Measurements from ENCODE around the gene PLLP.

The PLLP gene

DNA sequence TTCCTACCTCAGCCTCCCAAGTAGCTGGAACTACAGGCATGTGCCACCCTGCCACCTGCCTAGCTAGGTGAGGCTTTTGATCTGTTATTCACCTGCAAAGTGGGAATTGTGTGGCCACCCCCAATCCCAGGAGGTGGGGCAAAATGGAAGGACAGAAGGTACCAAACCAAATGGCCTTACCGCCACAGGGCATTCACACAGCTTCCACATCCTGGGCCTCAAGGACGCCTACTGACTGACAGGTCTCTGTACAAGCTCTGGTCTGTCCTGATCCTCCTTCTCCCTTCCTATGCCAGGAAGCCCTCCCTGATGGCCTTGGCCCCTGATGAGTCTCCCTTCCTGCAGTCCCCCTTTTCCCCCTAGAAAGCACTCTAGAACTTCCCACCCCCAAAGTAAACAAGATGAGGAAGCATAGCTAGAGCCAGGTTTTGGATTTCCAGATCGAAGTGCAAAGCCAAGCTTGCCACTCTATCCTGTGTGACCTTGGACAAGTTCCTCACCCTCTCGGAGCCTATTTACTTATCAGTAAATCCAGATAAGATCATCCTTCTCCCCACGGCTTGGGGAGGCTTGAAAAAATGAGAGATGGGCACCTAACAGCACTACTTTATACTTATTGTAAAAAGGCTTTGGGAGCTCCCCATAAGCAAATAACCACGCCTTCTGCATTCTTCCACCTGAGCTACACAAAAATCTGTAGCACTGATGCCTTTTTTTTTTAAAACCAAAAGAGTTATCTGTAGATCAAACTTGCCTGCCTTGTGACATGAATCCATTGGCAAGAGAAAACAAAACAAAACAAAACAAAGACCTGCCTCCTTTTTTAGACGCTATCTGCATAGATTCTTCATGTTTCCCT, 4.5 kb downstream of the PLLP start:
- TF ChIP-seq ESRRG (CRISPR knock-in tag; IDR thresholded peaks at IDR 0.05) = no peak
- no peak for TF ChIP-seq TCF4 (CRISPR knock-in tag; IDR thresholded peaks at IDR 0.05; ENCODE audit: borderline replicate concordance)
- no peak for TF ChIP-seq CSDC2 (CRISPR knock-in tag; IDR thresholded peaks at IDR 0.05)
- TF ChIP-seq RARB (CRISPR knock-in tag; IDR thresholded peaks at IDR 0.05) = no peak
- TF ChIP-seq TOX (CRISPR knock-in tag; IDR thresholded peaks at IDR 0.05; ENCODE audit: borderline replicate concordance) = no peak
- TF ChIP-seq ZNF70 (CRISPR knock-in tag; IDR thresholded peaks at IDR 0.05) = no peak
- TF ChIP-seq, protein P1, sequence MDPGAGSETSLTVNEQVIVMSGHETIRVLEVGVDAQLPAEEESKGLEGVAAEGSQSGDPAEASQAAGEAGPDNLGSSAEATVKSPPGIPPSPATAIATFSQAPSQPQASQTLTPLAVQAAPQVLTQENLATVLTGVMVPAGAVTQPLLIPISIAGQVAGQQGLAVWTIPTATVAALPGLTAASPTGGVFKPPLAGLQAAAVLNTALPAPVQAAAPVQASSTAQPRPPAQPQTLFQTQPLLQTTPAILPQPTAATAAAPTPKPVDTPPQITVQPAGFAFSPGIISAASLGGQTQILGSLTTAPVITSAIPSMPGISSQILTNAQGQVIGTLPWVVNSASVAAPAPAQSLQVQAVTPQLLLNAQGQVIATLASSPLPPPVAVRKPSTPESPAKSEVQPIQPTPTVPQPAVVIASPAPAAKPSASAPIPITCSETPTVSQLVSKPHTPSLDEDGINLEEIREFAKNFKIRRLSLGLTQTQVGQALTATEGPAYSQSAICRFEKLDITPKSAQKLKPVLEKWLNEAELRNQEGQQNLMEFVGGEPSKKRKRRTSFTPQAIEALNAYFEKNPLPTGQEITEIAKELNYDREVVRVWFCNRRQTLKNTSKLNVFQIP (CRISPR knock-in tag; IDR thresholded peaks at IDR 0.05; ENCODE audit: borderline replicate concordance, low read depth) = no peak
- no peak for TF ChIP-seq ZC3H10 (CRISPR knock-in tag; IDR thresholded peaks at IDR 0.05)
- TF ChIP-seq, protein P2, sequence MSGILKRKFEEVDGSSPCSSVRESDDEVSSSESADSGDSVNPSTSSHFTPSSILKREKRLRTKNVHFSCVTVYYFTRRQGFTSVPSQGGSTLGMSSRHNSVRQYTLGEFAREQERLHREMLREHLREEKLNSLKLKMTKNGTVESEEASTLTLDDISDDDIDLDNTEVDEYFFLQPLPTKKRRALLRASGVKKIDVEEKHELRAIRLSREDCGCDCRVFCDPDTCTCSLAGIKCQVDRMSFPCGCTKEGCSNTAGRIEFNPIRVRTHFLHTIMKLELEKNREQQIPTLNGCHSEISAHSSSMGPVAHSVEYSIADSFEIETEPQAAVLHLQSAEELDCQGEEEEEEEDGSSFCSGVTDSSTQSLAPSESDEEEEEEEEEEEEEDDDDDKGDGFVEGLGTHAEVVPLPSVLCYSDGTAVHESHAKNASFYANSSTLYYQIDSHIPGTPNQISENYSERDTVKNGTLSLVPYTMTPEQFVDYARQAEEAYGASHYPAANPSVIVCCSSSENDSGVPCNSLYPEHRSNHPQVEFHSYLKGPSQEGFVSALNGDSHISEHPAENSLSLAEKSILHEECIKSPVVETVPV (CRISPR knock-in tag; IDR thresholded peaks at IDR 0.05) = no peak
- no peak for TF ChIP-seq BACH2 (CRISPR knock-in tag; IDR thresholded peaks at IDR 0.05; ENCODE audit: borderline replicate concordance)
- TF ChIP-seq PPARA (CRISPR knock-in tag; IDR thresholded peaks at IDR 0.05; ENCODE audit: borderline replicate concordance) = no peak
- TF ChIP-seq, protein P3, sequence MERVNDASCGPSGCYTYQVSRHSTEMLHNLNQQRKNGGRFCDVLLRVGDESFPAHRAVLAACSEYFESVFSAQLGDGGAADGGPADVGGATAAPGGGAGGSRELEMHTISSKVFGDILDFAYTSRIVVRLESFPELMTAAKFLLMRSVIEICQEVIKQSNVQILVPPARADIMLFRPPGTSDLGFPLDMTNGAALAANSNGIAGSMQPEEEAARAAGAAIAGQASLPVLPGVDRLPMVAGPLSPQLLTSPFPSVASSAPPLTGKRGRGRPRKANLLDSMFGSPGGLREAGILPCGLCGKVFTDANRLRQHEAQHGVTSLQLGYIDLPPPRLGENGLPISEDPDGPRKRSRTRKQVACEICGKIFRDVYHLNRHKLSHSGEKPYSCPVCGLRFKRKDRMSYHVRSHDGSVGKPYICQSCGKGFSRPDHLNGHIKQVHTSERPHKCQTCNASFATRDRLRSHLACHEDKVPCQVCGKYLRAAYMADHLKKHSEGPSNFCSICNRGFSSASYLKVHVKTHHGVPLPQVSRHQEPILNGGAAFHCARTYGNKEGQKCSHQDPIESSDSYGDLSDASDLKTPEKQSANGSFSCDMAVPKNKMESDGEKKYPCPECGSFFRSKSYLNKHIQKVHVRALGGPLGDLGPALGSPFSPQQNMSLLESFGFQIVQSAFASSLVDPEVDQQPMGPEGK (CRISPR knock-in tag; IDR thresholded peaks at IDR 0.05; ENCODE audit: borderline replicate concordance) = no peak
- TF ChIP-seq, protein P4, sequence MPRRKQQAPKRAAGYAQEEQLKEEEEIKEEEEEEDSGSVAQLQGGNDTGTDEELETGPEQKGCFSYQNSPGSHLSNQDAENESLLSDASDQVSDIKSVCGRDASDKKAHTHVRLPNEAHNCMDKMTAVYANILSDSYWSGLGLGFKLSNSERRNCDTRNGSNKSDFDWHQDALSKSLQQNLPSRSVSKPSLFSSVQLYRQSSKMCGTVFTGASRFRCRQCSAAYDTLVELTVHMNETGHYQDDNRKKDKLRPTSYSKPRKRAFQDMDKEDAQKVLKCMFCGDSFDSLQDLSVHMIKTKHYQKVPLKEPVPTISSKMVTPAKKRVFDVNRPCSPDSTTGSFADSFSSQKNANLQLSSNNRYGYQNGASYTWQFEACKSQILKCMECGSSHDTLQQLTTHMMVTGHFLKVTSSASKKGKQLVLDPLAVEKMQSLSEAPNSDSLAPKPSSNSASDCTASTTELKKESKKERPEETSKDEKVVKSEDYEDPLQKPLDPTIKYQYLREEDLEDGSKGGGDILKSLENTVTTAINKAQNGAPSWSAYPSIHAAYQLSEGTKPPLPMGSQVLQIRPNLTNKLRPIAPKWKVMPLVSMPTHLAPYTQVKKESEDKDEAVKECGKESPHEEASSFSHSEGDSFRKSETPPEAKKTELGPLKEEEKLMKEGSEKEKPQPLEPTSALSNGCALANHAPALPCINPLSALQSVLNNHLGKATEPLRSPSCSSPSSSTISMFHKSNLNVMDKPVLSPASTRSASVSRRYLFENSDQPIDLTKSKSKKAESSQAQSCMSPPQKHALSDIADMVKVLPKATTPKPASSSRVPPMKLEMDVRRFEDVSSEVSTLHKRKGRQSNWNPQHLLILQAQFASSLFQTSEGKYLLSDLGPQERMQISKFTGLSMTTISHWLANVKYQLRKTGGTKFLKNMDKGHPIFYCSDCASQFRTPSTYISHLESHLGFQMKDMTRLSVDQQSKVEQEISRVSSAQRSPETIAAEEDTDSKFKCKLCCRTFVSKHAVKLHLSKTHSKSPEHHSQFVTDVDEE (CRISPR knock-in tag; IDR thresholded peaks at IDR 0.05) = no peak
- no peak for TF ChIP-seq ZNF565 (CRISPR knock-in tag; conservative IDR thresholded peaks at IDR 0.05; ENCODE audit: low read depth)
- no peak for TF ChIP-seq ARNTL (CRISPR knock-in tag; IDR thresholded peaks at IDR 0.05; ENCODE audit: borderline replicate concordance, low read depth)
- TF ChIP-seq OSR1 (CRISPR knock-in tag; IDR thresholded peaks at IDR 0.05) = no peak
- no peak for TF ChIP-seq CREB5 (CRISPR knock-in tag; IDR thresholded peaks at IDR 0.05; ENCODE audit: low read depth)
- no peak for TF ChIP-seq GLIS3 (CRISPR knock-in tag; IDR thresholded peaks at IDR 0.05)
- ATAC-seq = no peak

GRCh38 chr16:57278494-57278893, 6.0 kb downstream of the PLLP start:
- ATAC-seq = no peak
- no peak for TF ChIP-seq OSR1 (CRISPR knock-in tag; IDR thresholded peaks at IDR 0.05)
- TF ChIP-seq, protein P2 (CRISPR knock-in tag; IDR thresholded peaks at IDR 0.05) = no peak
- no peak for TF ChIP-seq BACH2 (CRISPR knock-in tag; IDR thresholded peaks at IDR 0.05; ENCODE audit: borderline replicate concordance)
- no peak for TF ChIP-seq ISL1 (CRISPR knock-in tag; IDR thresholded peaks at IDR 0.05)
- no peak for TF ChIP-seq SNAI2 (CRISPR knock-in tag; IDR thresholded peaks at IDR 0.05)
- TF ChIP-seq CREB5 (CRISPR knock-in tag; IDR thresholded peaks at IDR 0.05; ENCODE audit: low read depth) = no peak
- TF ChIP-seq CSDC2 (CRISPR knock-in tag; IDR thresholded peaks at IDR 0.05) = no peak
- TF ChIP-seq ESRRG (CRISPR knock-in tag; IDR thresholded peaks at IDR 0.05) = no peak
- TF ChIP-seq, protein P4 (CRISPR knock-in tag; IDR thresholded peaks at IDR 0.05) = no peak
- no peak for TF ChIP-seq ZC3H10 (CRISPR knock-in tag; IDR thresholded peaks at IDR 0.05)
- no peak for TF ChIP-seq ZNF8 (CRISPR knock-in tag; IDR thresholded peaks at IDR 0.05)
- TF ChIP-seq ARNTL (CRISPR knock-in tag; IDR thresholded peaks at IDR 0.05; ENCODE audit: borderline replicate concordance, low read depth) = no peak
- TF ChIP-seq ZFP30 (CRISPR knock-in tag; IDR thresholded peaks at IDR 0.05) = no peak
- no peak for TF ChIP-seq TOX (CRISPR knock-in tag; IDR thresholded peaks at IDR 0.05; ENCODE audit: borderline replicate concordance)
- no peak for TF ChIP-seq ZNF565 (CRISPR knock-in tag; conservative IDR thresholded peaks at IDR 0.05; ENCODE audit: low read depth)
- TF ChIP-seq GLIS3 (CRISPR knock-in tag; IDR thresholded peaks at IDR 0.05) = no peak

Data from SK-N-SH treated with all-trans-retinoic acid at 6 μM for 48 hours (cell line).